ENCODE data around the gene CCL20.

CCL20 gene

DNA sequence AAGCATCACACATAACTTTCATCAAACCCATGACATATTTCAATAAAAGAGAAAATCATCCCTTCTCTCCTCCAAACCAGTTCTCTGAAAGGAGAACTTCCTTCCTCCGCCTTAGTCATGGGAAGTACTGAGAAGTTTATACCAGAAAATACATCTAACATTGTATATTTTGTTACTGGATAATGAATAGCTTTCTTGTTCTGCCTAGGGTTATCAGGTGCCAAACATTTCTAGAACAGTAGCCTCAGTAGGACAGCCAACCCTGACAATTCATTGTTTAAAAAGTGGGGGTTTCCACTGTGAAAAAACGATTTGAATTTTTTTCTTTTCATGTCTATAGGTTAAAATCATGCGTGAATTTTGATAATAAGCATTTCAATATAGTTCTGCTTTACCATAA is 41.8 kb downstream of the CCL20 start:
- ATAC-seq: no peak
- TF ChIP-seq CSDC2 (CRISPR knock-in tag; IDR thresholded peaks at IDR 0.05) (no peak), ARNTL (CRISPR knock-in tag; IDR thresholded peaks at IDR 0.05; ENCODE audit: borderline replicate concordance, low read depth) (no peak), ZNF565 (CRISPR knock-in tag; conservative IDR thresholded peaks at IDR 0.05; ENCODE audit: low read depth) (no peak), ZC3H10 (CRISPR knock-in tag; IDR thresholded peaks at IDR 0.05) (no peak), TCF4 (CRISPR knock-in tag; IDR thresholded peaks at IDR 0.05; ENCODE audit: borderline replicate concordance) (no peak), RARB (CRISPR knock-in tag; IDR thresholded peaks at IDR 0.05) (no peak), ESRRG (CRISPR knock-in tag; IDR thresholded peaks at IDR 0.05) (no peak), TOX (CRISPR knock-in tag; IDR thresholded peaks at IDR 0.05; ENCODE audit: borderline replicate concordance) (no peak), BACH2 (CRISPR knock-in tag; IDR thresholded peaks at IDR 0.05; ENCODE audit: borderline replicate concordance) (no peak), ISL1 (CRISPR knock-in tag; IDR thresholded peaks at IDR 0.05) (no peak), GLIS3 (CRISPR knock-in tag; IDR thresholded peaks at IDR 0.05) (no peak)
- TF ChIP-seq, protein P1, sequence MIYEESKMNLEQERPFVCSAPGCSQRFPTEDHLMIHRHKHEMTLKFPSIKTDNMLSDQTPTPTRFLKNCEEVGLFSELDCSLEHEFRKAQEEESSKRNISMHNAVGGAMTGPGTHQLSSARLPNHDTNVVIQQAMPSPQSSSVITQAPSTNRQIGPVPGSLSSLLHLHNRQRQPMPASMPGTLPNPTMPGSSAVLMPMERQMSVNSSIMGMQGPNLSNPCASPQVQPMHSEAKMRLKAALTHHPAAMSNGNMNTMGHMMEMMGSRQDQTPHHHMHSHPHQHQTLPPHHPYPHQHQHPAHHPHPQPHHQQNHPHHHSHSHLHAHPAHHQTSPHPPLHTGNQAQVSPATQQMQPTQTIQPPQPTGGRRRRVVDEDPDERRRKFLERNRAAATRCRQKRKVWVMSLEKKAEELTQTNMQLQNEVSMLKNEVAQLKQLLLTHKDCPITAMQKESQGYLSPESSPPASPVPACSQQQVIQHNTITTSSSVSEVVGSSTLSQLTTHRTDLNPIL (CRISPR knock-in tag; IDR thresholded peaks at IDR 0.05; ENCODE audit: low read depth): no peak
- TF ChIP-seq, protein P2, sequence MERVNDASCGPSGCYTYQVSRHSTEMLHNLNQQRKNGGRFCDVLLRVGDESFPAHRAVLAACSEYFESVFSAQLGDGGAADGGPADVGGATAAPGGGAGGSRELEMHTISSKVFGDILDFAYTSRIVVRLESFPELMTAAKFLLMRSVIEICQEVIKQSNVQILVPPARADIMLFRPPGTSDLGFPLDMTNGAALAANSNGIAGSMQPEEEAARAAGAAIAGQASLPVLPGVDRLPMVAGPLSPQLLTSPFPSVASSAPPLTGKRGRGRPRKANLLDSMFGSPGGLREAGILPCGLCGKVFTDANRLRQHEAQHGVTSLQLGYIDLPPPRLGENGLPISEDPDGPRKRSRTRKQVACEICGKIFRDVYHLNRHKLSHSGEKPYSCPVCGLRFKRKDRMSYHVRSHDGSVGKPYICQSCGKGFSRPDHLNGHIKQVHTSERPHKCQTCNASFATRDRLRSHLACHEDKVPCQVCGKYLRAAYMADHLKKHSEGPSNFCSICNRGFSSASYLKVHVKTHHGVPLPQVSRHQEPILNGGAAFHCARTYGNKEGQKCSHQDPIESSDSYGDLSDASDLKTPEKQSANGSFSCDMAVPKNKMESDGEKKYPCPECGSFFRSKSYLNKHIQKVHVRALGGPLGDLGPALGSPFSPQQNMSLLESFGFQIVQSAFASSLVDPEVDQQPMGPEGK (CRISPR knock-in tag; IDR thresholded peaks at IDR 0.05; ENCODE audit: borderline replicate concordance): no peak

DNA sequence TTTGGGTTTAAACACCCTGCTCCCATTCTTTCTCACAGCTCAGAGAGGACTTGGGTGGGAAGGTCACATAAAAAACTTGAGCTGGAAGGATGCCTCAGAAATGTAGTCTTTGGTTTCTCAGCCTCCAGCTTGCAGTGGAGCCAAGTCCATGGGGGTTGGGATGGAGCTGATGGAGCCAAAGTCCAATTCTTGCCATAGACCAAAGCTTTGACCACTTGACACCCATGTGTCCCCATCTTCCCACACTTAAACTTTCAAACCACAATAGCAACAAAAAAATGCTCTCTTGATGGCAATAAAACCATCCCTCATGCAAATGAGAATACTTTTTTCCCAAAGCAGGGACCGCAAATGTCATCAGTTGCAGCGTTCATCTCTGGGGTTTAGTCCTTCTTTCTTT is 43.1 kb downstream of the CCL20 start:
- TF ChIP-seq ZC3H10 (CRISPR knock-in tag; IDR thresholded peaks at IDR 0.05) (no peak), BACH2 (CRISPR knock-in tag; IDR thresholded peaks at IDR 0.05; ENCODE audit: borderline replicate concordance) (no peak), PPARA (CRISPR knock-in tag; IDR thresholded peaks at IDR 0.05; ENCODE audit: borderline replicate concordance) (no peak), CSDC2 (CRISPR knock-in tag; IDR thresholded peaks at IDR 0.05) (no peak), GLIS3 (CRISPR knock-in tag; IDR thresholded peaks at IDR 0.05) (no peak), ZFP30 (CRISPR knock-in tag; IDR thresholded peaks at IDR 0.05) (no peak), ARNTL (CRISPR knock-in tag; IDR thresholded peaks at IDR 0.05; ENCODE audit: borderline replicate concordance, low read depth) (no peak), OSR1 (CRISPR knock-in tag; IDR thresholded peaks at IDR 0.05) (no peak), SNAI2 (CRISPR knock-in tag; IDR thresholded peaks at IDR 0.05) (no peak), ZFP3 (CRISPR knock-in tag; IDR thresholded peaks at IDR 0.05) (no peak), ZNF8 (CRISPR knock-in tag; IDR thresholded peaks at IDR 0.05) (no peak), ZNF70 (CRISPR knock-in tag; IDR thresholded peaks at IDR 0.05) (no peak), RARB (CRISPR knock-in tag; IDR thresholded peaks at IDR 0.05) (no peak), ISL1 (CRISPR knock-in tag; IDR thresholded peaks at IDR 0.05) (no peak)
- TF ChIP-seq, protein P3, sequence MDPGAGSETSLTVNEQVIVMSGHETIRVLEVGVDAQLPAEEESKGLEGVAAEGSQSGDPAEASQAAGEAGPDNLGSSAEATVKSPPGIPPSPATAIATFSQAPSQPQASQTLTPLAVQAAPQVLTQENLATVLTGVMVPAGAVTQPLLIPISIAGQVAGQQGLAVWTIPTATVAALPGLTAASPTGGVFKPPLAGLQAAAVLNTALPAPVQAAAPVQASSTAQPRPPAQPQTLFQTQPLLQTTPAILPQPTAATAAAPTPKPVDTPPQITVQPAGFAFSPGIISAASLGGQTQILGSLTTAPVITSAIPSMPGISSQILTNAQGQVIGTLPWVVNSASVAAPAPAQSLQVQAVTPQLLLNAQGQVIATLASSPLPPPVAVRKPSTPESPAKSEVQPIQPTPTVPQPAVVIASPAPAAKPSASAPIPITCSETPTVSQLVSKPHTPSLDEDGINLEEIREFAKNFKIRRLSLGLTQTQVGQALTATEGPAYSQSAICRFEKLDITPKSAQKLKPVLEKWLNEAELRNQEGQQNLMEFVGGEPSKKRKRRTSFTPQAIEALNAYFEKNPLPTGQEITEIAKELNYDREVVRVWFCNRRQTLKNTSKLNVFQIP (CRISPR knock-in tag; IDR thresholded peaks at IDR 0.05; ENCODE audit: borderline replicate concordance, low read depth): no peak
- TF ChIP-seq, protein P2 (CRISPR knock-in tag; IDR thresholded peaks at IDR 0.05; ENCODE audit: borderline replicate concordance): no peak
- TF ChIP-seq, protein P4, sequence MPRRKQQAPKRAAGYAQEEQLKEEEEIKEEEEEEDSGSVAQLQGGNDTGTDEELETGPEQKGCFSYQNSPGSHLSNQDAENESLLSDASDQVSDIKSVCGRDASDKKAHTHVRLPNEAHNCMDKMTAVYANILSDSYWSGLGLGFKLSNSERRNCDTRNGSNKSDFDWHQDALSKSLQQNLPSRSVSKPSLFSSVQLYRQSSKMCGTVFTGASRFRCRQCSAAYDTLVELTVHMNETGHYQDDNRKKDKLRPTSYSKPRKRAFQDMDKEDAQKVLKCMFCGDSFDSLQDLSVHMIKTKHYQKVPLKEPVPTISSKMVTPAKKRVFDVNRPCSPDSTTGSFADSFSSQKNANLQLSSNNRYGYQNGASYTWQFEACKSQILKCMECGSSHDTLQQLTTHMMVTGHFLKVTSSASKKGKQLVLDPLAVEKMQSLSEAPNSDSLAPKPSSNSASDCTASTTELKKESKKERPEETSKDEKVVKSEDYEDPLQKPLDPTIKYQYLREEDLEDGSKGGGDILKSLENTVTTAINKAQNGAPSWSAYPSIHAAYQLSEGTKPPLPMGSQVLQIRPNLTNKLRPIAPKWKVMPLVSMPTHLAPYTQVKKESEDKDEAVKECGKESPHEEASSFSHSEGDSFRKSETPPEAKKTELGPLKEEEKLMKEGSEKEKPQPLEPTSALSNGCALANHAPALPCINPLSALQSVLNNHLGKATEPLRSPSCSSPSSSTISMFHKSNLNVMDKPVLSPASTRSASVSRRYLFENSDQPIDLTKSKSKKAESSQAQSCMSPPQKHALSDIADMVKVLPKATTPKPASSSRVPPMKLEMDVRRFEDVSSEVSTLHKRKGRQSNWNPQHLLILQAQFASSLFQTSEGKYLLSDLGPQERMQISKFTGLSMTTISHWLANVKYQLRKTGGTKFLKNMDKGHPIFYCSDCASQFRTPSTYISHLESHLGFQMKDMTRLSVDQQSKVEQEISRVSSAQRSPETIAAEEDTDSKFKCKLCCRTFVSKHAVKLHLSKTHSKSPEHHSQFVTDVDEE (CRISPR knock-in tag; IDR thresholded peaks at IDR 0.05): no peak
- ATAC-seq: no peak

Measured in SK-N-SH treated with all-trans-retinoic acid at 6 μM for 48 hours (cell line).